Right lung (tissue), 5 donors: ENCODE results near the gene ACBD5. TPM values are rescaled to one million over a fixed set of nuclear protein-coding genes. Genes with fewer than 3 reads are reported as not detected.
"Not testable (repeated sequence)": the region's sequence is repeated elsewhere in the genome, so short reads cannot be mapped to it uniquely, and the experiment has no call there.

Experiments
- DNase-seq, 2 donors: peaks; one replicate each; pipeline ENCODE4 v3.0.0-alpha.2; 2013
- polyA plus RNA-seq, 5 donors: library from polyadenylated mRNA; unstranded; fragments of 120-200 nt; gene quantifications; one replicate each; pipeline versions ENCODE4 v1.2.1 to v1.2.3, GENCODE V29; 2013; ENCODE audit warnings: inconsistent platforms in 1 of 5, low replicate concordance in 1 of 5; ENCODE audit not compliant: insufficient read length in 5 of 5, insufficient read depth in 1 of 5

Gene ACBD5
- polyA plus RNA-seq, 5 donors = 17.4 to 25.1 (median 24.2) TPM

DNA sequence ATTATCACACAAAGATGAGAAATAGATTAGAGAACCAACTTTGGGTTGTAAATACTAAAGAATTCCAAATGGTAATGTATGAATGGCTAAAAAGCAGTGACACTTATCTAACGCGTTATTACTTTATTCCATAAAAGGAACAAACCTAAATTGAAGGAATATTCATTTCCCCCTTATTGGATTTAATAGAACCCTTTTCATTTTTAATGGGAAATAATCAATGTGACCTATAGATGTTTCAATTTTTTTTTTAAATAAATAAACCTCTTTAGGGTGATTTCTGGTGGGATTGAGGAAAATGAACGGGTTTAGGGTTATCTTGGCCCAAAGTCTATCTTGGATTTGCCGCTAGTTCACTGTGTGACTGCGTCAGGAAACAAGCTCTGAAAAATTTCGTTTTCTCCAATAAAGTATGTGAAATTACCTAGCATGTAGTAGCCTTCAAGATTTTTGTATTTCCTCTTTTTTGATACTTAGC is 1.9 kb upstream of the ACBD5 start:
- no peak for DNase-seq

DNA sequence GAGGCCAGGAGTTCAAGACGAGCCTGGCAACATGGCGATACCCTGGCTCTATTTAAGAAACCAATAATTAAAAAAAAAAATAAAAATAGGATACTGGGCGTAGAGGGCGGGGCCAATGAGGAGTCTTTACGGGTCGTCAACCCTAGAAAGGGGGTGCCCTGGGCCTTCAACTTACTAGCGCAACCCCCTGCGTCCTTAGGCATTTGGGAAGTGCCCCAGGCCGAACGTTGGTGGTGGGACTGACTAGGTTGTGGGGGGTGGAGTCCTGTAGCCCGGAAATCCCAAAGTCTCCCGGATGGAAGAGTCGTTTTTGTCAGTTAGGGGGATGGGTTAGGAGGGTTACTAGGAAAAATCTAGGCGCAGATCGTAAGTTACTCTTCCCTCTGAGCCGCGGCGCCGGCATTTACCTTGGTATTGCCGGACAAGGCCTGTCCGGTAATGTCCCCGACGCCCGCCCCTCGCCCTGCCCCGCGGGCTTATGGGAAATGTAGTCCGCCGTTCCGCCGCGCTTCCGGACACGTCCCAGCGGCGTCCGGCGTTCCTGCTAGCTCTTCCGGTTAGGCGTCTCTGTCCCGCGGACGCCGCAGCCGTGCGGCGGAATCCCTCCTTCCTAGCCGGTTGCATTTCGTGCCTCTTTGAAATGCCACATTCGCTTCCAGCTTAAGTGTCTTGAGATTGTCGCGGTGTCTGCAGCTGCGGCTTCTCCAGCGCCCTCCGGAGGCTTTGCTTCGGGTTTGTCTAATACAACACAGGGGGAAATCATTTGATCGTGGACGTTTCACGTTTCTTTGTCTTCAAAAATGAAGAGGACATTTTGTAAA is 1.3 kb upstream of the ACBD5 start:
- peak; percentile 95 to 96 for DNase-seq

DNA sequence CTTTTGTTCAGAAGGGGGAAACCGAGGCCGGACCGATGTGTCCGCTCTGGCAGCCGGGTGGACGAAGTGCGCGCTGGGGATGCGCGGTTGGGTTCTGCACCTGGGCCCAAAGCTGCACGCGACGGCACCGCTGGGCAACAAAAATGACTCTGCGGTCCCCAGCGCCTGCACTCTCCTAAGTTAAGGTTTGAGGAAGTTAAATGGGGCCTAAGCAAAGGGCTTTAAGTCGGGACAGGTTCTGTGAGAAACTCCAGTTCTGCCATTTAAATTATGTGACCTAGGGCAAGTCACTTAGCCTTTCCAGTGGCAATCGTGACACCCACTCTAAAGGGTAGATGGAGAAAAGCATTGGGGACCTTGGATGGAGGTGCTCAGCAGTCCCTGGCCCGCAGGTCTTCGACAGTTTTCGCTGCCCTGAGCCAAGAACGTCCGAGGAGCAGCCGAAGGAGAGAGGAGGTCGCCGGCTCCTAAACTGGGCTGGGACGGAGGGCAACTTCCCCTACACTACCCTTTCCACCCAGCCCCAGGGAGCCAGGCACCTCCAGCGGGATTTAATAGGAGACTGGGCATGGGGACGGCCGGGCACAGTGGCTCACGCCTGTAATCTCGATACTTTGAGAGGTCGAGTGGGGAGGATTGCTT is 534 bp upstream of the ACBD5 start:
- peak in 1 of 2 donors; percentile 25 for DNase-seq

DNA sequence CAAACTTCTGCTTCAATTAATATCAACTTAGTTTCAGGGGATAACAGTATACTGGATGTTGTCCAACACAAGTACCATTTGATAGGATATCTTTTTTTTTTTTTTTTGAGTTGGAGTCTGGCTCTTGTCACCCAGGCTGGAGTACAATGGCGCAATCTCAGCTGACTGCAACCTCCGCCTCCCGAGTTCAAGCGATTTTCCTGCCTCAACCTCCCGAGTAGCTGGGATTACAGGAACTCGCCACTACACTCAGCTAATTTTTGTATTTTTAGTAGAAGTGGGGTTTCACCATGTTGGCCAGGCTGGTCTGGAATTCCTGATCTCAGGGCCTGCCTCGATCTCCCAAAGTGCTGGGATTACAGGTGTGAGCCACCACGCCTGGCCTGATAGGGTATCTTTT is 3.1 kb downstream of the ACBD5 start:
- not testable (repeated sequence) for DNase-seq

DNA sequence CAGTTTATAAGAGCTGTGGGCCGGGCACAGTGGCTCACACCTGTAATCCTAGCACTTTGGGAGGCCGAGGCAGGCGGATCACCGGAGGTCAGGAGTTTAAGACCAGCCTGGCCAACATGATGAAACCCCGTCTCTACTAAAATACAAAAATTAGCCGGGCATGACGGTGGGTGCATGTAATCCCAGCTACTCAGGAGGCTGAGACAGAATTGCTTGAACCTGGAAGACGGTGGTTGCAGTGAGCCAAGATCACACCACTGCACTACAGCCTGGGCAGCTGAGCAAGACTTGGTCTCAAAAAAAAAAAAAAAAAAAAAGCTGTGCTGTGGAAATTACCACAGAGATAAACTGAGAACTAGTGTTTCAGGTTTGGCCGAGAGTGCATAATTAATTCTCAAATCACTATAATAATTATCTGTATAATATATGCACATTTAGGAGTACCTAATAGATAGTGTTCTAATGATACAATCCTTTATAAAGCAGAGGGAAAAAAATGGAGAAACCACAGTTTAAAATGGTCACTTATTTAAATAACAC is 3.9 kb downstream of the ACBD5 start:
- DNase-seq = not testable (repeated sequence)

DNA sequence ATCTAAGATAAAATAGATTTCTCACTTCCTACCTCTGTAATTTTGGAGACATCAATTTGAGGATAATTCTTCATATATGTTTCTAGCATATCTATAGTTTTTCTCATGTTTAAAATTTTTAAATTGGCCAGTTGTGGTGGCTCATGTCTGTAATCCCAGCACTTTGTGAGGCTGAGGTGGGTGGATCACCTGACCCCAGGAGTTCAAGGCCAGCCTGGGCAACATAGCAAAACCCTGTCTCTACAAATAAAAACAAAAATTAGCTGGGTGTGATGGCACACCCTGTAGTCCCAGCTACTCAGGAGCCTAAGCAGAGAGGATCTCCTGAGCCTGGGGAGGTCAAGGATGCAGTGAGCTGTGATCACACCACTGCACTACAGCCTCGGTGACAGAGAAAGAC is 4.9 kb downstream of the ACBD5 start:
- DNase-seq = no peak

DNA sequence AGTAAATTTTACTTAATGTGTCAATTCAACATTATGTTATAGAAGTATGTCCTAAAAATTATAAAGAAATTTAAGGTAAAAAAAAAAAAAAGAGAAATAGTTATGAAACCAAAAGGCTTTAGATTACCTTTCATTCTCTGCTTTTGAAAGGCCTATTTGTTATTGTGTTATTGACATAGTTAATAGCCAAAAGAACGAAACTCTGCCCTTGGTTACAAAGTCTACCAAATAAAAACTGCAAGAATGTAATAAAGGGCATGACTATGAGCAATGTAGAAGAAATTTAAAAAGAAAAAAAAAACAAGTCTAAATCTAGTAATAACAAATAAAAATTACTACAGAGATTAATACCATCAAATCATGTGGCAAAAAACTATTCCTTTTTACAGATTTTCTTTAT is 10.6 kb downstream of the ACBD5 start:
- no peak for DNase-seq

DNA sequence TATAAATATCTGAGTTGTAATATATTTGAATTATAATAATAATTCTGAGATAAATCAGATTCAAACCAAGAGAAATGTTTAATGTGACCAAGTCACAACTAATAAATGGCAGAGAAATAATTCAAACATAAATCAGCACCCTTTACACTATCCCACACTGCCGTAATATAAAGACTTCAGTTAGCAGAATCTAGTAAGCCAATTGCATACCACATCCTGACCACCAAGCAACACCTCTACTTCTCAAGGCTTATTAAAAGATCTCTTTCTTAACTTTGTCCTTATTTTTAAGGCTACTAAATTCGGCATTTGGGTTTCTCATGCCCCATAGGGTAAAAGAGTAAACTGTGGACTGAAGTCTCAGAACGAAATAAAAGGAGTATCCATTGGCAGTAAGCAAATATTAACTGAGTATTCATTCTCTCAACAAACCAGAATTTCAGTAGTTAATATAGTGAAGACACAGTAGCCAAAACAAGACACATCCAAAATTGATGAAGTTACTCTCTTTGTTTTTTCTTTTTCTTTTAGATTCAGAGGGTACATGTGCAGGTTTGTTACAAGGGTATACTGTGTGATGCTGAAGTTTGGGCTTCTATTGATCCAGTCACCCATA is 14.8 kb downstream of the ACBD5 start:
- no peak for DNase-seq

DNA sequence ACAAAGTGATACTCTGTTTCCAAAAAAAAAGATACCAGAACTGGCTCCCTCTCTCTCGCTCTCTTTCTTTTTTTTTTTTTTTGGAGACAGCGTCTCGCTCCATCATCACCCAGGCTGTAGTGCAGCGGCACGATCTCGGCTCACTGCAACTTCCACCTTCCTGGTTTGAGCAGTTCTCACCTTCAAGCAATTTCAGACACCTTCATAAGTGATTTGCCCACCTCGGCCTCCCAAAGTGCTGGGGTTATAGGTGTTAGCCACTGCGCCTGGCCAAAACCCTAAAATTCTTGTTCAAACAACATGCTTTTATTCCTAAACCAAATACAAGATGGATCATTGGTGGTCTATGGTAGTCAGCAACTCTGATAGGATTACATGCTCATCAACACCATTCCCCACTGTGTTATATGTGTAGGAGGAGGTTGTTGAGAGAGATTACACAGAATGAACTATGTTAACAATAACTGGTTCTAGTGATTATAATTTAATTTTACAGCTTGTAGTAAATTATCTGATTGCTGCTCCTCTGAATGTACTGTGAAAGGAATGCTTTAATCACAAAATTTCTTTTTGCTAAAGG is 15.5 kb downstream of the ACBD5 start:
- no peak for DNase-seq

DNA sequence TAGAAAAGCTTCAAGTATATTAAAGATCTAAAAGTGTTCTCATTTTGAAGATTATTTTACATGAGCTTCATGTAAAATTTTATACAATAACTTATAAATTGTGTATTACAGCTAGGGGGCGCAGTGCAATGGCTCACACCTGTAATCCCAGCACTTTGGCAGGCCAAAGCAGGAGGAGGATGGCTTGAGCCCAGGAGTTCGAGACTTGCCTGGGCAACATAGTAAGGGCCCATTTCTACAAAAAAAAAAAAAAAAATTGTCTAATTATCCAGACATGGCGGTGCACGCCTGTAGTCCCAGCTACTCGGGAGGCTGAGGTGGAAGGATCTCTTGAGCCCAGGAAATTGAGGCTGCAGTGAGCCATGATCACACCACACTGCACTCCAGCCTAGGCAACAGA is 16.6 kb downstream of the ACBD5 start:
- peak in 1 of 2 donors; percentile 12 for DNase-seq

DNA sequence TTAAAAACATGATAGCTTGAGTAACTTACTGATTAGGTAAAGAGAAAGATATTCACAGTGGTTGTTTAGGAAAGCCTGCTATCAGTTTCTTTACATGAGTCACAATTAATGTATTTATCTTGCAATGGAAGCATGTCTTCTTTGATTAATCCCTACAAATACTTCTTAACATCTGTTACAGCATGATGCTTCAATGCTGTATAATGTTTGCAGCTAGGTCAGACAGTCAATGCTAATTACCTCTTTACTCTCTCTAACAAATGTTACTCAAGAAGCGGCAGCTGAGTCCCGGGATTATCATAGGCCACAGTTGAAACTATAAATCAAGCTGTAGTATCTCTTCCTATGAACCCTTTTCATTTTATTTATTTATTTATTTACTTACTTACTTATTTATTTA is 33.2 kb downstream of the ACBD5 start:
- no peak for DNase-seq

DNA sequence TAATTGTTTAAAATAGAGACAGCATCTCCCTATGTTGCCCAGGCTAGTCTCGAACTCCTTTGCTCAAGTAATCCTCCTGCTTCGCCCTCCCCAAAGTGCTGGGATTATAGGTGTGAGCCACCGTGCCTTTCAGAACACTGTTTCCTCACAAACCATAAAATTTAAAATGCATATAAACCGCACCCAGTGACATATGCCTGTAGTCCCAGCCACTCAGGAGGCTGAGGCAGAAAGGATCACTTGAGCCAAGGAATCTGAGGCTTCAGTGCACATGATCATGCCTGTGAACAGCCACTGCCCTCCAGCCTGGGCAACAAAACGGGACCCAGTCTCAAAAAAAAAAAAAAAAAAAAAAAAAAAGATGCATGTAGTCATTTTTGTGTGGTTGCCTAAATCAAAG is 36.8 kb downstream of the ACBD5 start:
- no peak for DNase-seq

DNA sequence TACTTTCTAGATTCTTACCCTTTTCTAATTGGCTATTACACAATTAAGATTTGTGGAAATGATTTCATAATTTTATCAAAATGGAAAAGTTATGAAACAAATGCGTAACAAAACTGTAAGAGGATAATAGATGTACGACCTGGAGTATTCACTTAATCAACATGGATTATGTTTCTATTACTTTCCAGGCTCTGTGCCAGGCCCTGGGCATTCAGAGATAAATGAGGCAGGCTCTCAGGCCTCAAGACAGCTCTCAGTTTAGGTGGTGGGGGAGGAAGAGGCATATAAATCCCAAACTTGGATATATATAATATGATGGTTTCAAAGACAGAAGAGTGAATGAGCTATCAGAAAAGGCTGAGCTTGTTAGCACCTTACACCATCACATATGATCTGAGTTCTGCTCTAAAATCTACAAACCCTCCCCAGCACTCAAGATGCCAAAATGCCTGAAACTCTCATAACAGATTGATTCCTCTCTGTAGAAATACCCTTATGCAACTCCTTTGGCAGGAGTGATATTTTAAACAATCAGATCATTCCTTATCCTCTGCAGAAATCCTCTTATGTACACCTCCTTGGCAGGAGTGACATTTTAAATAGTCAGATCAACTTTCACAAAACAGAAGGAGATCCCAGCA is 42.5 kb downstream of the ACBD5 start:
- no peak for DNase-seq

DNA sequence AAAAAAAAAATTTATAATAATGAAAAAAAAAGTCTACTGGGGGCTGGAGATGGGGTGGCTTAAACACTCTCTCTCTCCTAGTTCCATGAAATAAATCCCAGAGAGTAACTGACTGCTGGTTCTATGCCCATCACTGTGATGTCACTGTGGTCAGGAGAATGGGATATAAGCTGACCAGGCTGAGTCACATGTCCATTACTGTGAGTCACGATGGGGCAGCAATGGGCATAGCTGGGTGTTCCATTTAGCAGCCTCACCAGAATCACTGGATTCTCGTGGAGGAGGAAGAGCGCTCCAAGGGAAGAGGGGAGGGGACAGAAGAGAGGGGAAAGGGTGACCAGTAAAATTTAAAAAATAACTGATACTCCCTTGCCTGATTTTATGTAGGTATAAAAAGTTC is 48.3 kb downstream of the ACBD5 start:
- no peak for DNase-seq

DNA sequence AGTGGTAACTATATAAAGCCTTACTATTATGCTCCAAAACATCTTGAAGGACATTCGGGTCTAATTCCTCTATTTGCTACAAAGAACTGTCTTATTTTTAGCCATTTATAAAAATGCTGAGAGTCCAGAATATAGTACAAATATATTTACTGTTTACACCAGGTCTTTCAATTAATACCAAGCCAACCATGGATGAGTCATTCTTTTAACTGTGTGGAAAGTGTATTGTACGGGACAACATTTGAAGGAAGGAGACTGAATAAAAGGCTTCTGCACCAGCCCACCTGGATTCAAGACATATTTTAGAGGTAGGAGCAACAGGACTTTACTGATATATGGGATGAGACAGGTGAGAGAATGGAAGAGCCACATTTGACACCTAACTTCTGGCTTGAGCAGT is 50.1 kb downstream of the ACBD5 start:
- DNase-seq = no peak

DNA sequence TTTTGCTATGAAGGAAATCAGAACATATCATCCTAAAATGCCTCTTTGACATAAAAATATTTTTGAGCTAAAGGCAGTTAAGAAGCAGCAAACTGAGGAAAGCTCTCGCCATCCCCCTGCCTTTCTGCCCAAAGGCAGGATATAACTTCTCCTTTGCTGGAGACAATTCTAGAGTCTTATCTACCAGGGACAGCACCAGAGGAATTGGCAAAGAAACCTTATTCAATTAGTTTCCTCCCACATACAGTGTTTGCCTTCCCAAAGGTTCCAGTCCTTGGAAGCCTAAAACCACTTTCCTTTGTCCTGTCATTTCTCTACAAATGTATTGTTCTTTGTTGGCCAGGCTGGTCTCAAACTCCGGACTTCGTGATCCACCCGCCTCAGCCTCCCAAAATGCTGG is 51.7 kb downstream of the ACBD5 start:
- DNase-seq = no peak

DNA sequence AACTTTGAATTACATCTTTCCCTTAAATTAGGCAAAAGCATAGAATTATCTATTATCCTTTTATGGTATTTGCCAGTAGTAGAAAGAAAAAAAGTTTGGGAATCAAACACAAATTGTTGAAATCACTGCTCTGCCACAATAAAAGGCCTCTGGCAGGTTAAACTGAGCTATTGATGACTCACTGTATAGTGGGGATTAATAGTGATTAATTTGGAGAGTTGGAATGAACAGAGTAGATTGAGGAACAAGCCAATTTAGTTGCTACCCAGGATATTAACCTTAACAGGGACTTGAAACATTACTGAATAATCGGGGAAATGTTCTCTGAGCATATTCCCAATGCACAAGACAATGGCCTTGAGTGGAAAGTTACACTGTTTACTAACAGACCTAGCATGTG is 52.3 kb downstream of the ACBD5 start:
- DNase-seq = no peak

DNA sequence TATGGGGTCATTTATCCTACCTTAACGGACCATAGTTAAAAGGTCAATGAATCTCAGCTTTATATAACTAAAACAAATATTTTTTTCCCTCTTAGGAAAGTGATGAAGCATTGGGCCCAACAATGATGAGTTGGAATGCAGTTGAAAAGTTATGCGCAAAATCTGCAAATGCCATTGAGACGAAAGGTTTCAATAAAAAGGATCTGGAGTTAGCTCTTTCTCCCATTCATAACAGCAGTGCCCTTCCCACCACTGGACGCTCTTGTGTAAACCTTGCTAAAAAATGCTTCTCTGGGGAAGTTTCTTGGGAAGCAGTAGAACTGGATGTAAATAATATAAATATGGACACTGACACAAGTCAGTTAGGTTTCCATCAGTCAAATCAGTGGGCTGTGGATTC is 70.7 kb downstream of the ACBD5 start:
- no peak for DNase-seq

DNA sequence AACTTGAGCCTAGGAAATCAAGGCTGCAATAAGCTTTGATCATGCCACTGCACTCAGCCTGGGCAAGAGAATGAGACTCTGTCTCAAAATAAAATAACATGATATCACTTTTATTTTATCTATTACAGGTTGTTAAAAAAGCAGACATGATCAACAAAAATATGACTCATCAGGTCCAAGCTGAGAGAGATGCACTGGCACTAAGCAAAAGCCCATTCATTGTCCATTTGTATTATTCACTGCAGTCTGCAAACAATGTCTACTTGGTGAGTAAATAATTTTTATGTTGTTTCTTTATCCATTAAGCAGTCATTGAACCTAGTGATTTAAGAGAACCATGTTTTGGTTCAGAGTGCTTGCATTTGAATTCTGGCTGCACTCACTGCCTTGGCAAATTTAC is 82.2 kb downstream of the ACBD5 start:
- DNase-seq = no peak

DNA sequence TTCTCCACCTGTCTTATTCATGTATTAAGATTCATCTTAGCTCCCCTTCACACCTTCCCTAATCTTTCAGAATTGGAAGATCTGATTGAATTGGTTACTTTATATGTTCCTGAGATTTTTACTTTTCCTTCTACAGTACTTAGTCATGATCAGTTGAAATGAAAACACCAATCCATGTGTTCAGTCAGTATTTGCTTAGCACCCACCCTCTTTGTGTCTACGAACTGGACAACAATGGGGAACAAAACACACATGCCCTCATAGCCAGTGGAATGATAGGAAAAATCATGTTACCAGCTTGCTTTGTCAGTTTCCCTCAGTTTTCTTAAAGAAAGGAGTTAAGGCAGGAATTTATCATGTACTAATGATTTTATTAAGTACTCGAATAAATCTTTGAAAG is 83.4 kb downstream of the ACBD5 start:
- no peak for DNase-seq

DNA sequence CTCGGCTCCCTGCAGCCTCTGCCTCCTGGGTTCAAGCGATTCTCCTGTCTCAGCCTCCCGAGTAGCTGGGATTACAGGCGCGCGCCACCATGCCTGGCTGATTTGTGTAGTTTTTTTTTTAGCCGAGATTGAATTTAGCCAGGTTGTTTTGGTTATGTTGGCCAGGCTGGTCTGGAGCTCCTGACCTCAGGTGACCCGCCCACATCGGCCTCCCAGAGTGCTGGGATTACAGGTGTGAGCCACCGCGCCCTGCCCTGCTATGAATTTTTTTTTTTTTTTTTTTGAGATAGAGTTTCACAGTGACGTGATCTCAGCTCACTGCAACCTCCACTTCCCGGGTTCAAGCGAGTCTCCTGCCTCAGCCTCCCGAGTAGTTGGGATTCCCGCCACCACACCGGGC is 84.0 kb downstream of the ACBD5 start:
- not testable (repeated sequence) for DNase-seq
